Smooth muscle cell (in vitro differentiated cells): ENCODE data around the gene LEP. TPM values are rescaled to one million over a fixed set of nuclear protein-coding genes. Genes with fewer than 3 reads are reported as not detected.

ENCODE experiments used
- DNase-seq: peaks from one replicate; lab custom pipeline; 2025; ENCODE audit not compliant: unreplicated experiment; lab: John Stamatoyannopoulos, UW
- H2AFZ ChIP-seq: fragments of 200-600 bp; sonication (generic); 2 replicates; pipeline ENCODE4 v1.6.0; 2016; ENCODE audit warnings: antibody characterized with exemption, low read depth, mild to moderate bottlenecking
- H3F3A ChIP-seq: fragments of 200-600 bp; sonication (generic); 2 replicates; pipeline ENCODE4 v1.6.0; 2017; ENCODE audit warnings: antibody characterized with exemption, low read depth
- H3K27ac ChIP-seq: fragments of 200-600 bp; sonication (generic); 2 replicates; pipeline ENCODE4 v1.5.1; 2016; ENCODE audit warnings: low read depth, mild to moderate bottlenecking
- H3K27me3 ChIP-seq: fragments of 200-600 bp; sonication (generic); 2 replicates; pipeline ENCODE4 v1.6.1; 2016; ENCODE audit warnings: low read depth, mild to moderate bottlenecking
- H3K36me3 ChIP-seq: fragments of 200-600 bp; sonication (generic); 2 replicates; pipeline ENCODE4 v1.5.1; 2016; ENCODE audit warnings: low read depth
- H3K4me1 ChIP-seq: fragments of 200-600 bp; sonication (generic); 2 replicates; pipeline ENCODE4 v1.5.1; 2016; ENCODE audit warnings: low read depth
- H3K4me2 ChIP-seq: fragments of 200-600 bp; sonication (generic); 2 replicates; pipeline ENCODE4 v1.6.0; 2016; ENCODE audit warnings: mild to moderate bottlenecking
- H3K4me3 ChIP-seq: fragments of 200-600 bp; sonication (generic); 2 replicates; pipeline ENCODE4 v1.5.1; 2016; ENCODE audit warnings: mild to moderate bottlenecking
- H3K79me2 ChIP-seq: fragments of 200-600 bp; sonication (generic); 2 replicates; pipeline ENCODE4 v1.6.0; 2016; ENCODE audit warnings: low read depth, mild to moderate bottlenecking
- H3K9ac ChIP-seq: fragments of 200-600 bp; sonication (generic); 2 replicates; pipeline ENCODE4 v1.6.0; 2016; ENCODE audit warnings: low read depth
- H3K9me3 ChIP-seq: fragments of 200-600 bp; sonication (generic); replicated peaks from 2 replicates; pipeline ENCODE4 v1.5.1; 2016; ENCODE audit warnings: low read depth
- H4K20me1 ChIP-seq: fragments of 200-600 bp; sonication (generic); 2 replicates; pipeline ENCODE4 v1.6.0; 2016; ENCODE audit warnings: low read depth
- CTCF ChIP-seq: fragments of 200-600 bp; sonication (generic); IDR thresholded peaks from 2 replicates; pipeline ENCODE4 v1.5.1; 2017; ENCODE audit warnings: borderline replicate concordance, mild to moderate bottlenecking, antibody characterized with exemption; ENCODE audit not compliant: insufficient read depth, poor library complexity, severe bottlenecking
- WGBS: methylation state at CpG from one replicate; pipeline ENCODE4 v1.1.7; 2016; ENCODE audit warnings: low lambda C conversion rate; 5-methylcytosine and 5-hydroxymethylcytosine counted together
- polyA plus RNA-seq: library from polyadenylated mRNA; unstranded; fragments of >200 nt; fragmentation: Nextera tagmentation; extraction: Ambion mirVana; gene quantifications from 2 replicates; pipeline ENCODE4 v1.2.1, GENCODE V29; 2016
- total RNA-seq: library from RNA; depleted of rRNA; stranded (reverse); fragments of >200 nt; gene quantifications from 2 replicates; pipeline ENCODE4 v1.2.3, GENCODE V29; 2014

Gene LEP
- total and polyA plus RNA-seq, 2 experiments from 2014 or later, result not detected

GRCh38 chr7:128210036-128210347 is 31.1 kb upstream of the LEP start:
- Histone ChIP-seq H3K4me2 (no peak overlapping the region), H3F3A (no peaks in the 10 kb centered on the region), H3K4me1 (peaks cover 10% of the 10 kb centered on the region), H3K79me2 (no peaks in the 10 kb centered on the region), H2AFZ (no peak overlapping the region), H3K27ac (no peak overlapping the region), H3K9ac (no peak overlapping the region), H3K9me3 (no peaks in the 10 kb centered on the region), H3K27me3 (peaks cover 41% of the 10 kb centered on the region), H4K20me1 (no peaks in the 10 kb centered on the region), H3K36me3 (no peaks in the 10 kb centered on the region), H3K4me3 (no peak overlapping the region)
- WGBS, result 45% methylated on average over 3 of the region's 3 CpGs
- no peak for TF ChIP-seq CTCF
- DNase-seq, result no peak

GRCh38 chr7:128210590-128211570 is 30.2 kb upstream of the LEP start:
- peaks cover 37% of the 10 kb centered on the region for H3K27me3 ChIP-seq
- H3K4me1 ChIP-seq, result peaks cover 10% of the 10 kb centered on the region
- DNase-seq, result no peak
- no peaks in the 10 kb centered on the region for H3F3A ChIP-seq
- no peaks in the 10 kb centered on the region for H3K79me2 ChIP-seq
- no peak overlapping the region for H3K4me2 ChIP-seq
- no peak overlapping the region for H2AFZ ChIP-seq
- no peak overlapping the region for H3K27ac ChIP-seq
- H4K20me1 ChIP-seq, result no peaks in the 10 kb centered on the region
- H3K4me3 ChIP-seq, result no peak overlapping the region
- 85% methylated on average over 19 of the region's 19 CpGs for WGBS
- TF ChIP-seq CTCF, result no peak
- H3K9ac ChIP-seq, result no peak overlapping the region
- no peaks in the 10 kb centered on the region for H3K36me3 ChIP-seq
- H3K9me3 ChIP-seq, result no peaks in the 10 kb centered on the region

GRCh38 chr7:128211626-128212025 is 29.5 kb upstream of the LEP start:
- 67% methylated on average over 4 of the region's 4 CpGs for WGBS
- no peak overlapping the region for H3K27ac ChIP-seq
- H3K4me3 ChIP-seq, result no peak overlapping the region
- peaks cover 10% of the 10 kb centered on the region for H3K4me1 ChIP-seq
- no peak overlapping the region for H2AFZ ChIP-seq
- no peaks in the 10 kb centered on the region for H4K20me1 ChIP-seq
- no peak overlapping the region for H3K9ac ChIP-seq
- no peak for TF ChIP-seq CTCF
- H3K79me2 ChIP-seq, result no peaks in the 10 kb centered on the region
- H3K36me3 ChIP-seq, result no peaks in the 10 kb centered on the region
- H3K9me3 ChIP-seq, result no peaks in the 10 kb centered on the region
- no peaks in the 10 kb centered on the region for H3F3A ChIP-seq
- H3K27me3 ChIP-seq, result peaks cover 30% of the 10 kb centered on the region
- no peak overlapping the region for H3K4me2 ChIP-seq
- DNase-seq, result no peak
